ENCODE results near the gene STX10.

STX10 gene

GRCh38 chr19:13119627-13120026 is 30.5 kb downstream of the STX10 start:
- no peak for DNase-seq (ENCODE audit: low read depth, low spot score)

- DNase-seq (ENCODE audit: low read depth, low spot score), result peak; percentile 71
Observed at GRCh38 chr19:13118424-13119193, 31.6 kb downstream of the STX10 start.

- peak; percentile 97 for DNase-seq (ENCODE audit: low read depth, low spot score)
Observed at GRCh38 chr19:13117772-13118423, 32.3 kb downstream of the STX10 start, which contains the start of gene NACC1. TSS of gene NACC1 (plus strand) at chr19:13118264. CDS start at chr19:13135208, 16,944 bp downstream.

- DNase-seq (ENCODE audit: low read depth, low spot score), result no peak
Observed at GRCh38 chr19:13117176-13117771, 32.9 kb downstream of the STX10 start.

GRCh38 chr19:13116282-13117175 is 33.6 kb downstream of the STX10 start, which contains the start of gene TRMT1:
TSS of gene TRMT1 (minus strand) at chr19:13116740. CDS start at chr19:13116399, 341 bp downstream.
- peak; percentile 96 for DNase-seq (ENCODE audit: low read depth, low spot score)

GRCh38 chr19:13115936-13116281 is 34.3 kb downstream of the STX10 start:
- DNase-seq (ENCODE audit: low read depth, low spot score), result no peak

GRCh38 chr19:13112555-13112954 is 37.6 kb downstream of the STX10 start:
- no peak for DNase-seq (ENCODE audit: low read depth, low spot score)

GRCh38 chr19:13110099-13110610 is 40.0 kb downstream of the STX10 start:
- DNase-seq (ENCODE audit: low read depth, low spot score), result no peak

- DNase-seq (ENCODE audit: low read depth, low spot score), result no peak
Observed at GRCh38 chr19:13109361-13110098, 40.6 kb downstream of the STX10 start.

GRCh38 chr19:13104848-13105711 is 45.1 kb downstream of the STX10 start:
- no peak for DNase-seq (ENCODE audit: low read depth, low spot score)

GRCh38 chr19:13104360-13104847 is 45.8 kb downstream of the STX10 start:
- no peak for DNase-seq (ENCODE audit: low read depth, low spot score)

GRCh38 chr19:13103581-13104359 is 46.4 kb downstream of the STX10 start:
- DNase-seq (ENCODE audit: low read depth, low spot score), result no peak

GRCh38 chr19:13102666-13103580 is 47.3 kb downstream of the STX10 start, which contains the start of gene LYL1:
TSS of gene LYL1 (minus strand) at chr19:13102858. CDS start at chr19:13101171, 1,687 bp downstream.
- DNase-seq (ENCODE audit: low read depth, low spot score), result peak; percentile 61

- DNase-seq (ENCODE audit: low read depth, low spot score), result no peak
Observed at GRCh38 chr19:13102416-13102665, 47.8 kb downstream of the STX10 start.

GRCh38 chr19:13101590-13102415 is 48.4 kb downstream of the STX10 start:
- no peak for DNase-seq (ENCODE audit: low read depth, low spot score)

- no peak for DNase-seq (ENCODE audit: low read depth, low spot score)
Observed at GRCh38 chr19:13100841-13101589, 49.2 kb downstream of the STX10 start.

Data from astrocyte of the hippocampus (primary cell).